Endothelial cell of coronary artery (primary cell): ENCODE results near the gene LYRM9. TPM values are rescaled to one million over a fixed set of nuclear protein-coding genes. Genes with fewer than 3 reads are reported as not detected.

Source experiments
- total RNA-seq: library from RNA; depleted of rRNA; stranded (reverse); fragments of >200 nt; gene quantifications from 2 replicates; pipeline ENCODE4 v1.2.3, GENCODE V29; 2014

The LYRM9 gene
- 1.1 and 1.3 TPM in 2 replicates for total RNA-seq

DNA sequence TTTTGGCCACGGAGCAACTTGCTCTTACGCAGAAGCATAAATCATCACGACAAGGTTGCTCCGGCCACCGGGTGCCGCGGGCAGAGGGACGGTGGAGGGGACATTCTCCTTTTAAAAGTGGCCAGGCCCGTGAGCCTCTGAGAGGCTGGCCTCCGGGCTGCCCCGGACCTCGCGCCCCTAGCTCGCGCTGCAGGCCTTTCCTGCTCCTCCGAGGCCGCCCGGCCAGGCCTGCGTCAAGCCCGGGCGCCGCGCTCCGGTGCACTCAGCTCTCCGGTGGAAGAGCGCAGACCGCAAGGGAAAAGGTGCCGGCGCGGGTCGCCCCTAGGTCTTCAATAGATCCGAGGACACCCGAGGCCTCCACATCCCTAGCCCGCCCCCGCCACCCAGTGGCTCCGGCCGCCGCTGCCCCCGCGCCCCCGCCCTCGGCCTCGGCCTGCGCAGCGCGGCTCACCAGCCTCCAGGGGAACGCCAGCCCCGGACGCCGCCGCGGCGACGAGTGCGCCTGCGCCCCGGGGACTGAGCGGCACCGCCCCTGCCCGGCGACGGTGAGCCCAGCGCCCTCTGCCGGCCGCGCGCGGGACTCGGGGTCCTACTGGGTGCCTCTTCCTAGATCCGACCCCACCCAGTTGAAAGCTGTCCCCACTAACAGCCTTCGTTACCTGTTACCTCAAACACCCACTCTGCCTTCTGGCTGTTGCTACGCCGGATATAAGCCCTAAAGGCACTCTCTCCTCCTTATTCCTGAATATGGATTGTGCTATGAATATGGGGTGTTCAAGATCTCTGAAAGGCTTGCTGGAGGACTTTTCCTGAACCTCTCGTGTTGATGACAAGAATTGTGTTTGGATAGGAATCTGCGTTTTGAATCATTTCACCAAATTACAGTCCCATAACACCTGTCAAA lies at the start of gene LYRM9:
TSS of gene LYRM9 (minus strand) at position 500 of the 904 bp plus-strand sequence. CDS start 10,671 bp downstream, outside the sequence.

Other genes with a start within 250 kb of the LYRM9 start
- under 0.01 TPM in 1 of 2 replicates, not detected in the other for gene NOS2, start 92.8 kb downstream of the LYRM9 start, total RNA-seq
- 26.5 and 32.3 TPM in 2 replicates for gene NLK, start 149.3 kb upstream of the LYRM9 start, total RNA-seq